ENCODE measurements around the gene DNMT3A. TPM values are rescaled to one million over a fixed set of nuclear protein-coding genes. Genes with fewer than 3 reads are reported as not detected.

The DNMT3A gene
- total RNA-seq, 2 donors from 2014 or later = 17.7 to 24.3 TPM

DNA sequence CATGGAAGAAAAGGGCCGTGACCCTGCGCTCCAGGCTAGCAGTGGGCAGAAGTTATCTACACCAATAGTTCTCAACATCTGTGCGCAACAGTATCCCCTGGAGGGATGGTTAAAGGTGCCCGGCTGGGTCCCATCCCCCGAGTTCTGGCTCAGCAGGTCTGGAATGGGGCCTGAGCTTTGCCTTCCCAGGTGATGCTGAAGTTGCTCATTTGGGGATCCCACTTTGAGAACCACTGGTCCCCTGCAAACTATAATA lies 31.1 kb downstream of the DNMT3A start:
- TF ChIP-seq, protein P1, sequence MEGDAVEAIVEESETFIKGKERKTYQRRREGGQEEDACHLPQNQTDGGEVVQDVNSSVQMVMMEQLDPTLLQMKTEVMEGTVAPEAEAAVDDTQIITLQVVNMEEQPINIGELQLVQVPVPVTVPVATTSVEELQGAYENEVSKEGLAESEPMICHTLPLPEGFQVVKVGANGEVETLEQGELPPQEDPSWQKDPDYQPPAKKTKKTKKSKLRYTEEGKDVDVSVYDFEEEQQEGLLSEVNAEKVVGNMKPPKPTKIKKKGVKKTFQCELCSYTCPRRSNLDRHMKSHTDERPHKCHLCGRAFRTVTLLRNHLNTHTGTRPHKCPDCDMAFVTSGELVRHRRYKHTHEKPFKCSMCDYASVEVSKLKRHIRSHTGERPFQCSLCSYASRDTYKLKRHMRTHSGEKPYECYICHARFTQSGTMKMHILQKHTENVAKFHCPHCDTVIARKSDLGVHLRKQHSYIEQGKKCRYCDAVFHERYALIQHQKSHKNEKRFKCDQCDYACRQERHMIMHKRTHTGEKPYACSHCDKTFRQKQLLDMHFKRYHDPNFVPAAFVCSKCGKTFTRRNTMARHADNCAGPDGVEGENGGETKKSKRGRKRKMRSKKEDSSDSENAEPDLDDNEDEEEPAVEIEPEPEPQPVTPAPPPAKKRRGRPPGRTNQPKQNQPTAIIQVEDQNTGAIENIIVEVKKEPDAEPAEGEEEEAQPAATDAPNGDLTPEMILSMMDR (IDR thresholded peaks at IDR 0.05) = no peak
- Histone ChIP-seq H3K36me3 (peaks cover 4% of the 10 kb centered on the region), H3K27ac (no peak overlapping the region), H3K9me3 (no peaks in the 10 kb centered on the region), H3K4me3 (no peak overlapping the region), H3K4me1 (ENCODE audit: control insufficient read depth in 1 of 2, low read depth in 2 of 2) (peaks cover 42 to 59% of the 10 kb centered on the region in 2 donors), H3K27me3 (replicated peaks; ENCODE audit: insufficient read depth) (no peaks in the 10 kb centered on the region)
- DNase-seq (ENCODE audit: low spot score) (no peak), ATAC-seq (ENCODE audit: insufficient number of reproducible peaks, low FRiP score, low read depth) (no peak)

DNA sequence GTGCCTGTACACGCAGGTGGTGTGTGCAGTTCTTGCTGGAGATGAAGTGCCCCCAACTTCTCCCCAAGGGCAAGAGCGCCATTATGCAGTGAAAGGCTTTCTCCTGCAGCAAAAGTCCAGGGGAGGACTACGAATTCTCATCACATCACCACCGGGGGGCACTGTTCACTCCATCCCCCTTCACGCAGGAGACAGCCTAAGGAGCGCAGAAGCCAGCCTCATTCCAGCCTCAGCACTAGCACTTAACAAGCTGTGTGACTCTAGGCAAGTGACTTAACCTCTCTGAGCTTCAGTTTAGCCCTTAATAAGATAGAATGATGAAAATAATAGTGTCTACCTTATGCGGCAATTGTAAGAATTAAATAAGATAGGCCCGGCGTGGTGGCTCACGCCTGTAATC lies 32.3 kb downstream of the DNMT3A start:
- Histone ChIP-seq H3K4me3 (no peak overlapping the region), H3K27ac (no peak overlapping the region), H3K36me3 (peaks cover 4% of the 10 kb centered on the region), H3K27me3 (replicated peaks; ENCODE audit: insufficient read depth) (no peaks in the 10 kb centered on the region), H3K9me3 (no peaks in the 10 kb centered on the region), H3K4me1 (ENCODE audit: control insufficient read depth in 1 of 2, low read depth in 2 of 2) (peaks cover 30 to 57% of the 10 kb centered on the region in 2 donors)
- DNase-seq (ENCODE audit: low spot score) = no peak
- no peak for ATAC-seq (ENCODE audit: insufficient number of reproducible peaks, low FRiP score, low read depth)
- TF ChIP-seq, protein P1 (IDR thresholded peaks at IDR 0.05) = peak; percentile 30

- Histone ChIP-seq H3K9me3 (no peaks in the 10 kb centered on the region), H3K4me3 (no peak overlapping the region), H3K27me3 (replicated peaks; ENCODE audit: insufficient read depth) (no peaks in the 10 kb centered on the region), H3K27ac (no peak overlapping the region), H3K4me1 (ENCODE audit: control insufficient read depth in 1 of 2, low read depth in 2 of 2) (peaks cover 27 to 54% of the 10 kb centered on the region in 2 donors), H3K36me3 (peaks cover 4% of the 10 kb centered on the region)
- ATAC-seq (ENCODE audit: insufficient number of reproducible peaks, low FRiP score, low read depth) = no peak
- no peak for DNase-seq (ENCODE audit: low spot score)
- TF ChIP-seq, protein P1 (IDR thresholded peaks at IDR 0.05) = no peak
Observed at GRCh38 chr2:25308599-25308998, 33.1 kb downstream of the DNMT3A start.

DNA sequence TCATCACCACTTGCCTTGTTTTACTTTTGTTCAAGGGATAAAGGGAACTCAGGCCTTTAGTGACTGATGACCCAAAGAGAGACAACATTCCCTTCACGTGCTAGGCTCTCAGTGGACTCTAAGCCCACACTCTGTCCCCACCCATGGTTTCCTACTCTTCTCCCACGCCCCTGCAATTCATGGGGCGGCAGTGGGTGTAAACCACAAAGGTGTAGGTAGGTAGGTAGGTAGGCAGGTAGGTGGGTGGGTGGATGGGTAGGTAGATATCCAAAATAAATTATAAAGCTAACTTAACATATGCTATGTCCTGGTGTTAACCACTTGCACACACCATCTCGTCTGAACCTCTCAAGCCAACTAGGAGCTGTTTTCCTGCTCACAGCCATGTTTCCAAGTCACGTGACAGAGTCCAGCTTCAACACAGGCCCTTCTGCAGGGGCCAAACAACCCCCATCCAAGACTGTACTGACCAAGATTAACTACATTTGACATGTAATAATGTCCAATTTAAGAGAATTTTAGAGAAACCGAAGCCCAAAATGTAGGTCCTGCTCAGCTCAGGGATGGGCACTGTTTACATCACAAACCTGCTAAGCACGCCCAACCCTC lies 33.7 kb downstream of the DNMT3A start:
- Histone ChIP-seq H3K4me1 (ENCODE audit: control insufficient read depth in 1 of 2, low read depth in 2 of 2) (peaks cover 27 to 54% of the 10 kb centered on the region in 2 donors), H3K36me3 (no peaks in the 10 kb centered on the region), H3K4me3 (no peak overlapping the region), H3K27ac (no peak overlapping the region), H3K27me3 (replicated peaks; ENCODE audit: insufficient read depth) (no peaks in the 10 kb centered on the region), H3K9me3 (no peaks in the 10 kb centered on the region)
- DNase-seq (ENCODE audit: low spot score) (no peak), ATAC-seq (ENCODE audit: insufficient number of reproducible peaks, low FRiP score, low read depth) (no peak)
- TF ChIP-seq, protein P1 (IDR thresholded peaks at IDR 0.05) = no peak

DNA sequence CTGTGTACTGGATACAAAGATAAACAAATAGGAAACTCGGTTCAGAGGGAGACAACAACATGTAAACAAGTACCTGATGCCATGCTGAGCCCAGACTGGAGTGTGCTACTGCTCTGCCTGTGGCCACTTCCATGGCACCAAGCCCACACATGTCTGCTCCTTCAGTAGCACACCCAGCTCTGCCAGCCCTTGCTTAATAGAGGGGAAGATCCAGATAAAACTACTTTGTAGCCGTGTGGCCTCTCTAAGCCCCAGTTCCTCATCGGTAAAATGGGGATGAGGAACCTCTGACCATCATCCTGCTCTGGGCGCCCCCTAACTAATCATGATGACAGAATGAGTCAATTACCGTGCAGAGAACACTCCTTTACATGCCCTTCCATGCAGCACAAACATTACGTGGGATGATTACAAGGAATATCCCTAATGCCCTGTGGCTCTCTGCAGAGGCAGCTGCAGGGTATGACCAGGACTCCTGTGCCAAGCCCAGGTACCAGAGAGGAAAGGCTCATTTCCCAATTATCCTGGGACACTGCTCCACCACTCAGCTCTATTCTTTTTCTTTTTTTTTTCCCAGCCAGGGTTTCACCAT lies 34.9 kb downstream of the DNMT3A start:
- ATAC-seq (ENCODE audit: insufficient number of reproducible peaks, low FRiP score, low read depth) (no peak), DNase-seq (ENCODE audit: low spot score) (no peak)
- peaks cover 27 to 57% of the 10 kb centered on the region in 2 donors for H3K4me1 ChIP-seq (ENCODE audit: control insufficient read depth in 1 of 2, low read depth in 2 of 2)
- TF ChIP-seq, protein P1 (IDR thresholded peaks at IDR 0.05) = no peak
- no peaks in the 10 kb centered on the region for H3K9me3 ChIP-seq
- no peaks in the 10 kb centered on the region for H3K27me3 ChIP-seq (replicated peaks; ENCODE audit: insufficient read depth)
- no peak overlapping the region for H3K27ac ChIP-seq
- H3K36me3 ChIP-seq = no peaks in the 10 kb centered on the region
- no peak overlapping the region for H3K4me3 ChIP-seq

Data from thoracic aorta (tissue), 2 donors.